Neural cell (in vitro differentiated cells): ENCODE measurements around the gene C2orf69. TPM values are rescaled to one million over a fixed set of nuclear protein-coding genes. Genes with fewer than 3 reads are reported as not detected.

Source experiments
- H2AFZ ChIP-seq: fragments of 200-600, 300-800 bp; sonication (generic), shearing (Covaris generic); 2 replicates; pipeline ENCODE4 v1.6.0; 2014; ENCODE audit warnings: low read depth, mild to moderate bottlenecking, antibody characterized with exemption, low read length, moderate library complexity
- H3F3A ChIP-seq: fragments of 200-600 bp; shearing (Covaris generic); 2 replicates; pipeline ENCODE4 v1.6.1; 2016; ENCODE audit warnings: mild to moderate bottlenecking, moderate library complexity, mixed read lengths, antibody characterized with exemption, low read length; ENCODE audit not compliant: insufficient read depth, poor library complexity, severe bottlenecking
- H3K27ac ChIP-seq: fragments of 200-600, 300-800 bp; sonication (generic), shearing (Covaris generic); 2 replicates; pipeline ENCODE4 v1.5.1; 2014; ENCODE audit warnings: mild to moderate bottlenecking, low read length, moderate library complexity
- H3K27me3 ChIP-seq: fragments of 300-800, 200-600 bp; sonication (generic), shearing (Covaris generic); 2 replicates; pipeline ENCODE4 v1.6.0; 2014; ENCODE audit warnings: mild to moderate bottlenecking, low read depth, low read length, moderate library complexity; ENCODE audit not compliant: insufficient read depth
- H3K36me3 ChIP-seq: fragments of 300-800, 200-600 bp; sonication (generic), shearing (Covaris generic); 2 replicates; pipeline ENCODE4 v1.5.1; 2014; ENCODE audit warnings: mild to moderate bottlenecking, antibody characterized with exemption, low read length, moderate library complexity; ENCODE audit not compliant: insufficient read depth
- H3K4me2 ChIP-seq: fragments of 300-800, 200-600 bp; sonication (generic), shearing (Covaris generic); 2 replicates; pipeline ENCODE4 v1.6.0; 2014; ENCODE audit warnings: mild to moderate bottlenecking, low read length
- H3K4me3 ChIP-seq: fragments of 300-800, 200-600 bp; sonication (generic), shearing (Covaris generic); 2 replicates; pipeline ENCODE4 v1.5.1; 2014; ENCODE audit warnings: mild to moderate bottlenecking, low read length, moderate library complexity
- H3K79me2 ChIP-seq: fragments of 200-600 bp; shearing (Covaris generic); replicated peaks from 2 replicates; pipeline ENCODE4 v1.6.0; 2014; ENCODE audit warnings: mild to moderate bottlenecking, low read length, moderate library complexity; ENCODE audit not compliant: insufficient read depth
- H3K9ac ChIP-seq: fragments of 300-800, 200-600 bp; sonication (generic), shearing (Covaris generic); 2 replicates; pipeline ENCODE4 v1.6.1; 2016; ENCODE audit warnings: mild to moderate bottlenecking, low read length, mixed read lengths
- H3K9me2 ChIP-seq: fragments of 200-600 bp; shearing (Covaris generic); 2 replicates; pipeline ENCODE4 v1.6.1; 2016; ENCODE audit warnings: mild to moderate bottlenecking, low read length, mixed read lengths; ENCODE audit not compliant: insufficient read depth
- H3K9me3 ChIP-seq: fragments of 200-600, 300-800 bp; sonication (generic), shearing (Covaris generic); 2 replicates; pipeline ENCODE4 v1.6.1; 2016; ENCODE audit warnings: mild to moderate bottlenecking, mixed run types, low read length, moderate library complexity, mixed read lengths
- H4K20me1 ChIP-seq: fragments of 200-600 bp; shearing (Covaris generic); 2 replicates; pipeline ENCODE4 v1.6.1; 2016; ENCODE audit warnings: mild to moderate bottlenecking, mixed run types; ENCODE audit not compliant: insufficient read depth
- CTCF ChIP-seq: fragments of 450-650 bp; IDR thresholded peaks from 2 replicates; pipeline ENCODE4 v1.5.1; 2014; ENCODE audit warnings: antibody characterized with exemption, mild to moderate bottlenecking, moderate library complexity; ENCODE audit not compliant: poor library complexity, severe bottlenecking
- EP300 ChIP-seq: fragments of 450-650 bp; conservative IDR thresholded peaks from 2 replicates; pipeline ENCODE4 v1.6.1; 2014; ENCODE audit warnings: antibody characterized with exemption, mild to moderate bottlenecking, moderate library complexity; ENCODE audit not compliant: poor library complexity, severe bottlenecking
- EZH2 ChIP-seq: fragments of 200-600, 300-800 bp; shearing (Covaris generic), sonication (generic); IDR thresholded peaks from 2 replicates; pipeline ENCODE4 v1.6.1; 2014; ENCODE audit warnings: antibody characterized with exemption, low read length, borderline replicate concordance, mild to moderate bottlenecking; ENCODE audit not compliant: insufficient read depth, poor library complexity, severe bottlenecking
- MXI1 ChIP-seq: fragments of 450-650 bp; conservative IDR thresholded peaks from 2 replicates; pipeline ENCODE4 v1.6.1; 2014; ENCODE audit warnings: antibody characterized with exemption, mild to moderate bottlenecking; ENCODE audit not compliant: poor library complexity, severe bottlenecking
- POLR2AphosphoS5 ChIP-seq: IDR thresholded peaks from 2 replicates; pipeline ENCODE4 v1.6.1; 2012
- RAD21 ChIP-seq: fragments of 450-650 bp; conservative IDR thresholded peaks from 2 replicates; pipeline ENCODE4 v1.6.1; 2014; ENCODE audit warnings: antibody characterized with exemption, mild to moderate bottlenecking, moderate library complexity
- REST ChIP-seq: IDR thresholded peaks from 2 replicates; pipeline ENCODE4 v1.6.1; 2012; ENCODE audit warnings: borderline replicate concordance
- SMC3 ChIP-seq: fragments of 450-650 bp; conservative IDR thresholded peaks from 2 replicates; pipeline ENCODE4 v1.6.1; 2014; ENCODE audit warnings: antibody characterized with exemption, mild to moderate bottlenecking, moderate library complexity; ENCODE audit not compliant: poor library complexity
- TAF1 ChIP-seq: IDR thresholded peaks from 2 replicates; pipeline ENCODE4 v1.6.1; 2012; ENCODE audit warnings: low read depth
- polyA plus RNA-seq: library from polyadenylated mRNA; depleted of rRNA; stranded (reverse); fragments of >200 nt; gene quantifications from 2 replicates; pipeline ENCODE4 v1.2.3, GENCODE V29; 2014

C2orf69 gene
- polyA plus RNA-seq, 1 donor from 2014 or later = 17.3 TPM

- H4K20me1 ChIP-seq = no peaks in the 10 kb centered on the region
Observed at GRCh38 chr2:199916980-199917379, 5.9 kb downstream of the C2orf69 start.

GRCh38 chr2:199922856-199923255 lies 11.8 kb downstream of the C2orf69 start:
- Histone ChIP-seq H3K4me2 (no peak overlapping the region), H2AFZ (no peak overlapping the region), H3K36me3 (peaks cover 11% of the 10 kb centered on the region), H3K9ac (no peak overlapping the region), H3K4me3 (no peak overlapping the region), H3K27ac (no peak overlapping the region), H3F3A (no peaks in the 10 kb centered on the region), H3K27me3 (no peaks in the 10 kb centered on the region), H4K20me1 (no peaks in the 10 kb centered on the region), H3K9me2 (no peaks in the 10 kb centered on the region), H3K79me2 (peaks cover 50% of the 10 kb centered on the region), H3K9me3 (no peaks in the 10 kb centered on the region)
- no peak for TF ChIP-seq REST
- no peak for TF ChIP-seq TAF1
- no peak for TF ChIP-seq EP300
- no peak for TF ChIP-seq RAD21
- no peak for TF ChIP-seq MXI1
- no peak for TF ChIP-seq EZH2

More at GRCh38 chr2:199916980-199917379, 5.9 kb downstream of the C2orf69 start:
- no peaks in the 10 kb centered on the region for H3F3A ChIP-seq
- H3K9ac ChIP-seq = no peak overlapping the region
- TF ChIP-seq POLR2AphosphoS5 = no peak
- TF ChIP-seq REST = no peak
- no peak for TF ChIP-seq RAD21
- no peak for TF ChIP-seq CTCF
- no peak for TF ChIP-seq SMC3
- no peak for TF ChIP-seq TAF1
- no peak for TF ChIP-seq EZH2
- TF ChIP-seq MXI1 = no peak
- TF ChIP-seq EP300 = no peak
- peaks cover 4% of the 10 kb centered on the region for H3K9me3 ChIP-seq
- H3K27me3 ChIP-seq = no peaks in the 10 kb centered on the region
- no peak overlapping the region for H2AFZ ChIP-seq
- H3K36me3 ChIP-seq = no peaks in the 10 kb centered on the region
- H3K9me2 ChIP-seq = no peaks in the 10 kb centered on the region
- H3K79me2 ChIP-seq = peaks cover 70% of the 10 kb centered on the region
- no peak overlapping the region for H3K27ac ChIP-seq
- H3K4me3 ChIP-seq = no peak overlapping the region
- no peak overlapping the region for H3K4me2 ChIP-seq
